ENCODE measurements around the gene SDC3. TPM values are rescaled to one million over a fixed set of nuclear protein-coding genes. Genes with fewer than 3 reads are reported as not detected.

SDC3 gene
- total and polyA plus RNA-seq, 2 of the 8 experiments (the other 6 are each of a cell fraction or from before 2014, with no cell fraction given), result 7.0 to 27.0 TPM

DNA sequence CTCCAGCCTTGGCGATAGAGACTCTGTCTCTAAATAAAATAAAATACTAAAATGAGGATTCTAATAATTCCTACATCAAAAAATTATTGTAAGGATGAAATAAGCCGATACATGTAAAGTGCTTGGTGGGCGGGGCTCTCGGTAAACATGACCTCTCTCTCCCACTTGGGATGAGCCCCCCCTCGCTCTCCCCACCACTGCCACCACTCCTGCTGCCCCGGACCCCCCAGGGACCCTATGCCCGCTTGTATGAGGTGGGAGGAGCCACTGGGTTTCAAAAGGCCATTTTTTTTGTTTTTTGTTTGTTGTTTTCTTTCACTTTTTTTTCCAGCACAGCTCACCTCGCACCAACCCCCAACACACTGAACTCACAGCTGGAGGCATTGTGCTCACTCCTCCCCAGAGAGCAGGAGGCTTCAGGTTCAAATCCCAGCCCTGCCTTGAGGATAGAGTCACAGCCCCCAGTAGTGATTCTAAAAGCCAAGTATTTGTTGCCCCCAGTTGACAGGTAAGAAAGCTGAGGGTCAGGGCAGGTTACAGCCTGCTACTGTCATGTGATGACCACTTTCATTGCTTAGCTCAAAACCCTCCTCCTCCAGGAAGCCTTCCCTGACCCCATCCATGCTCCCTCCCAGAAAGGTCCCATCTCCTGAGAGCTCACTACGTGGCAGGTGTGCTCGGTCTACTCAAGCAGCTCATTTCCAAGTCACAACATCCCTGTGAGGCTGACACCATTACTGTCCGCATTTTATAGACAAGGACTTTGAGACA lies 4.2 kb downstream of the SDC3 start (continued):
- TF ChIP-seq JUND (IDR thresholded peaks at IDR 0.05; ENCODE audit: low read length), result no peak
- no peak for TF ChIP-seq TEAD4 (IDR thresholded peaks at IDR 0.05; ENCODE audit: low read depth, low read length)
- TF ChIP-seq CBX8 (IDR thresholded peaks at IDR 0.05; ENCODE audit: borderline replicate concordance, low read depth, low read length), result no peak
- TF ChIP-seq MAFK (IDR thresholded peaks at IDR 0.05; ENCODE audit: low read depth, low read length), result no peak
- no peak for TF ChIP-seq SP4 (IDR thresholded peaks at IDR 0.05; ENCODE audit: low read length)
